HPDE6-E6E7 (cell line): ENCODE results near the gene TRPM3.
"Not testable (repeated sequence)": the region's sequence is repeated elsewhere in the genome, so short reads cannot be mapped to it uniquely, and the experiment has no call there.

Experiments used
- DNase-seq: peaks from one replicate; pipeline ENCODE4 v3.0.0; 2011; ENCODE audit warnings: missing footprints; ENCODE audit errors: extremely low spot score

TRPM3 gene

DNA sequence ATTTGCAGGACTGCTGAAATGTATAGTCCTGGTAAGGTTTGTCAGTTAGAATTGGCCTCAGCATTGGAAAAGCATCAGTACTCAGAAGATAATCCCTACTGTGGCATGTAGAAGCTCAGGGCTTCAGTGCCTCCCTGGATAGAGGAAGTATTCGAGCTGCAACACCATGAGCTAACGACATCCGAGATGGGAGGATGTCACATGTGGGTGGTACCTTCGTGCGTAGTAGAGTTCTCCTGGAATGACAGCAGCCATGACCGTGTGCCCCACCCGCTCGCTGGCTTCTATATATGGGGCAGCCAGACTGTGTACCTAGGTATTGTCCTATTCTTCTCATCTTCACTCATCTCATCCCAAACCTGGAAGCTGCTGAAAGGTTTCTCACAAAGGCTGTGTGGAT, 361.2 kb downstream of the TRPM3 start:
- DNase-seq, result no peak

DNA sequence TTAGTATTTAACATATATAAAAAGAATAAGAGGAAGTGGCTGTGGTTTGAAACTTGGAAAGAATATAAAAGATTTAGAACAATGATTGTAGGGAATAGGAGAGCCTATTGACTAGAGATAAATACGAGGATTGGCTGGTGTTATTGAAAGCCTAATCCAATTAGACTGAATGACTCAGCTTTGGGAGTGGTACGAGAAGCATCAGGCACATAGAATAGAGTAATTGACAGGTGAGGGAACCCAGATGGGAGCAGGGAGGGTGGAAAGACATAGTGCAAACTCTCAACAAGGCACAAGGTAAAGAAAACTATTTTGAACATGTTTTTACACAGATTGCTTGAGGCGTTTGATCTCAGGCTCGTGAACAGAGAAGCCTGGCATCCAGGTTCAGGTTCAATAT, 368.1 kb downstream of the TRPM3 start:
- DNase-seq, result no peak

DNA sequence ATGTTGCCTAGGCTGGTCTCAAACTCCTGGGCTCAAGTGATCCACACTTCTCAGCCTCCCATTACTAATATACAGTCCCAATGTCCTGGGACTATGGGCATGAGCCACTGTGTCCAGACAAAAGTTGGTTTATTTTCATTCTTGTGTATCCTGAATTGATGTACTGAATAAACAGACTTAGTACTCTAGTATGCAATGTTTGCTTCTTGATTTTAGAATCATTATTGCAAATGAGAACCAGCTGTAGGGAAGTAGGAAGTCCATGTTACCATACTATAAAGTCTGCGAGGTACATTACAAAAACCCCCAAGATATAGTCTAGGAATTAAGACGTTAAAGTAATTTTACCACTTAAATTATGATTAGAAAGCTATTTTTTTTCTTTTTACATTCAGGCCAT, 372.4 kb downstream of the TRPM3 start:
- no peak for DNase-seq

DNA sequence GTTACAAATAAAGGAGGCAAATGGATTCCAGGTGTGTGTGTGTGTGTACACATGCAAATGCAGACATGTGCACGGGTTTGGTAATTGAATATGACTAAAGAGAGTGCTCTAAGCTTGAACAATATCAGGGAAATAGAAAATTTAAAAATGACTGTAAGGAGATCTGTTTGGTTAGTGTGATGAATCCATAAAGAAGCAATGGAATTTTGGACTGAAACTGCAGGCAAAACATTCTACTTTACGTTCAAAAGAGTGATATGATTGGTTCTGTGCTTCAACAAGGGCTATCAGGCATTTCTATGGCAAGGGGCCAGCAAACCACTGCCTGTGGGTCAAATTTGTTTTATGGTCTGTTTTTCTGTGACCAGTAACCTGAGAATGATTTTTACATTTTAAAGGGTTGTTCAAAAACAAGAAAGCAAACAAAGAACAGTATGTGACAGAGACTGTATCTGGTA, 374.1 kb downstream of the TRPM3 start:
- no peak for DNase-seq

DNA sequence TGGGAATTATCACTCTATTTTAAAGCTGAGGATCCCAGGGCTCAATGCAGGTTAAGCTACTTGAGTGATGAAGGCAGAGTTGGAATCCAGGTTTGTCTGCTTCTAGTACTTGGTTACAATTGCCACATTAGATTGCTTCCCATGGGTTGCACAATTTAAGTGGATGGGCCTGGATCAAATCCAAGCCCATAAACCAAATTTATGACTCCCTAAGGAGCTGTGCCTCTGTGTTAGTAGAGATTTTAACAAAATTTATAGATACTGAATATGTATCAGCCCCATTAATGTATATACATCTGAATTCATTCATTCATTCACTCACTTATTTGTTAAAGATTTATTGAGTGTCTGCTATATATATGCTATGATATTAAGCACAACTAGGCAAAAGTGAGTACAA, 374.7 kb downstream of the TRPM3 start:
- no peak for DNase-seq

DNA sequence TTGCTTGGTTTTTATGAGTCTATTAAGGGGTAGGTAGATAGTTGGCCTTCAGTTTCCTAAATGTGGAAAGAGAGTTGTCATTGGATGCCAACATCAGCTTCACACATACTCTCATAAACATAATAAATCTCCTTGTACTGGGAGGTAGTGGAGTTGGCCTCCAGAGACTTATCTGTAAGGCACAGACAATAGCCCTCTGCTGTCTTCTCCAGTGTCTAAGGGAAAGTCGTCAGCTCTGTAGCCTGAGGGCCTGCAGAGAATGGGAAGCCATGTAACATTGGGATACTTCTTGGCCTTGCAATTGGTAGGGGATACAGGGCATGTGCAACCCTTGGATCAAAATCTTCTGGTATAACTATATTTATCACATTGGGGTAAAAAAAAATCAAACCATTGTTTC, 375.1 kb downstream of the TRPM3 start:
- no peak for DNase-seq

DNA sequence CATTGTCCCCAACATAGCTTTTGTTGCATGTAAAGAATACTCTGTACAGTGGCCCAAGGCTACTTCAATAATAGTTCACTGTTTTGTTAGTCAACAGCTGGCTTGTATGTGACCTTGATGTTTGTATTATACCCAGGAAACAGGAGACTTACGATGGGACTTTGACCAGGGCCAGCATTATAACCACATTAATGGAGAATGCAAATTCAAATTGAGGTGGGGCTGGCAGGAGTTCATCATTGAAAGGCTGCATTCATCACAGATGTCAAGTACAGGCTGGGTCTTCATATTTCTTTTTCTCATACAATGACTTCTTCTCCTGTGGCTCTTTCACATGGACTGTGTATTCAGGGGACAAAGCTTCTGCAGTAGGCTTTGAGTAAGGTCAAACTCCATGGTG, 396.6 kb downstream of the TRPM3 start:
- DNase-seq, result not testable (repeated sequence)

DNA sequence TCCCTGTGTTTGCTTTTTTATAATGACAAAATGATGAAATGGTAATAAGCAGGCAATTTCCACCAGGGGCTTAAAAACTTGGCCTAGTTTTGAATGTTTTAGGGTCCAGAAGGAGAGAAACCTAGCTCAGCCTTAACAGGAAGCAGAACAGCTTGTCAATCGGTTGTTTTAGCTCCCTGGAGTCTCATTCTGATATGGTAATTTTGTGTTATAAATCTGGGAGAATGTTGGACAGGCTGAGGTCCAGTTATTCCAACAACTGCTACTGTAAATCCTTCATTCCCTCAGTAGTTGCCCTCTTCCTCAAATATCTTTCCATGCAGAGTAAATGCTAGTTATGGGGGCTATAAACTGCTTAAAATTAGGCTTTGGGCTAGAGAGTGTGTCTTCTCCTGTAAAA, 397.4 kb downstream of the TRPM3 start:
- not testable (repeated sequence) for DNase-seq

DNA sequence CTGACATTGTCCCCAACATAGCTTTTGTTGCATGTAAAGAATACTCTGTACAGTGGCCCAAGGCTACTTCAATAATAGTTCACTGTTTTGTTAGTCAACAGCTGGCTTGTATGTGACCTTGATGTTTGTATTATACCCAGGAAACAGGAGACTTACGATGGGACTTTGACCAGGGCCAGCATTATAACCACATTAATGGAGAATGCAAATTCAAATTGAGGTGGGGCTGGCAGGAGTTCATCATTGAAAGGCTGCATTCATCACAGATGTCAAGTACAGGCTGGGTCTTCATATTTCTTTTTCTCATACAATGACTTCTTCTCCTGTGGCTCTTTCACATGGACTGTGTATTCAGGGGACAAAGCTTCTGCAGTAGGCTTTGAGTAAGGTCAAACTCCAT, 414.6 kb downstream of the TRPM3 start:
- not testable (repeated sequence) for DNase-seq

DNA sequence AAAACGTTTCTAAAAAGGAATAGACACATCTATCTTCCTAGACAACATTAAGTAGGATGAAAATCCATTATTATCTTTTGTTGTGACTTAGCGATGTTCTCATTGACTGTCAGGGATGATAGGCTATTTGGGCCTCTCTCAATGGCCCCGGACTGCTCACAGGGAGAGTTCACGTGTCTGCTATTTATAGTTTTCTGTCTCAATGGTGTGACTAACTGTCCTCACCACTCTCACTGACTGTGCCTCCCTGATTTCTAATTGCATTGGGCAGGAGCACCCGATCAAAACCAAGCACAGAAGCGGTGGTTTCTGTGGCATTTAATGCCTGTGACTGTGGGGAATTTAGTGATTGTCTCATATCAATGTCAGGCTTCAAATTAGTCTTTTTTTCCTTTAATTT, 420.3 kb downstream of the TRPM3 start:
- no peak for DNase-seq

DNA sequence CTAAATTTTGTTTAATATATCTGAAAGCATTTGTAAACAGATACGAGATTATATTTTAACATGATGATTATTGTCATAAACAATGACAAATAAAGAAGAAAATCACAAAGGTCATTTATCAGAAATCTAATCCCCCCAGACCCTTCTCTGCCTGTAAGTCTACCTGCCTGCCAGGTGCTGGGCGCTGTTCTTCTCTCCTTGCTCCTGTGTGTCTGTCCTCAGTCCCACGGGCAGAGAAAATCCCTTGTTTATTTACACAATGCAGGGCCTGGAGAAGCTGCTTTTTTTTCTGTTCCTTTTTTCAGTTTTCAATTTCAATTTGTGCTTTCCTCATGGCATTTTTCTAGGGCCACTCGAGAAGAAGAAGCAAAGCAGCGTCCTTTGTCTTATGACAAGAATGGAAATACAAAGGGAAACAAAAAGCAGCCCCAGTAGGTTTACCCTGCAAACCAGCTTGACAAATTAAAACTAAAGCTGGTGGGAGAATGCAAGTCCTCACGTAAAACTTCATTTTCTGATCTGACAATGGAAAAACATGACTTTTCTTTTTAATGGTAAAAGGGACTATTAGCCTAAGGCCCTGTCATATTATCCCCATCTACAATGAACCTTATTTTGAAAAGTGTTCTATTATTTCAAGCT, 424.6 kb downstream of the TRPM3 start:
- no peak for DNase-seq

DNA sequence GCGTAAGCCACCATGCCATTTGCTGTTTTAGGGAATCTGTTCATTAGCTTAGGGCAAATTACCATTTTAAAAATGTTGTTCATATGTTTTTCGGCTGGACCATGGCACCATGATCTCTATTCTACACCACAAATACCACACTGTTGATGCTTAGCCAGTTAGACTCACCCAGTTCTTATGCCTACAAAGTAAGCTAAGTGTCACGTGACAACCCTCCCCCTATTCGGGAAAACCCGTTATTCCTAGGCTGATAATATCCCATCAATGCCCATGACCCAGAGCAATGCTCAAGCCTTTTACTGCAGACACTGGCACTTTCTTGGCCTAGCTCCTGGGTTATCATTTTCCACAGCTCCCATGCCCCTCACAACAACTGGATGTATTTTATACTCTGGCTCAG, 426.7 kb downstream of the TRPM3 start:
- DNase-seq, result no peak

DNA sequence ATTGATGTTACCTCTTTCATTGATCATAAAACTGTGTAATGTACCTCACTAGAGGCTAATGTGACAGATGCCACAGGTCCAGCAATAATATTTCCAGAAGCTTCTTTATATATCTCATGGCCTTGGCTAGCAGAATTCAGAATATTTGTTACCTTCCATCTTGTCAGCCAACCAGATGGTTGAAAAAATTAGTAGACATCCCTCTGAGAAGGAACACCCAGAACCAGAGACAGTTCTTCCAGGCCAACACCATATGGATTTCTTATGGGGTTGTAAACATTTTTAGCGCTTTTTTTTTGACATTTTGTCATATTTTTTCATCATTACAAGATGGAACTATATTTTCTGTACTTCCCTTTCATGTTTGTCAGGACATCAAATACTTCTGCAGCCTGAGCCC, 428.2 kb downstream of the TRPM3 start:
- DNase-seq, result no peak

DNA sequence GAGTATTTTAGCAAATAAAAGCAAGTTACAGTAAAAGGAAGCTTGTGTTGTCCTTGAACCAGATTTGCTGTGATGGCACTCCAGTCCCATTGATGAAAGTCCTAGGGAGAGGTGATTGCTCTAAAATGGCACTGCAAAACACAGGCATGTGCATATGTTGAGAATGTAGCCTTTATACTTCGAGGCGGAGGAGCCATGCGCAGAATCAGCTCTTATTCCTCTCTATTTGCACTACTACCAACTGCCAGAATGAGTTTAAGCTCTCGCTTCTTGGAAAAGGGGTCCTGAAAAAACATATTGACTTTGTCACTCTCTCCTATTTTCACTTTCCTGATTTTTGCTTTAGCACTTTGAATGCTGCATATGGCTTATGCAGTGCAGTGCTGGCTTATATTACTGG, 429.0 kb downstream of the TRPM3 start:
- no peak for DNase-seq

DNA sequence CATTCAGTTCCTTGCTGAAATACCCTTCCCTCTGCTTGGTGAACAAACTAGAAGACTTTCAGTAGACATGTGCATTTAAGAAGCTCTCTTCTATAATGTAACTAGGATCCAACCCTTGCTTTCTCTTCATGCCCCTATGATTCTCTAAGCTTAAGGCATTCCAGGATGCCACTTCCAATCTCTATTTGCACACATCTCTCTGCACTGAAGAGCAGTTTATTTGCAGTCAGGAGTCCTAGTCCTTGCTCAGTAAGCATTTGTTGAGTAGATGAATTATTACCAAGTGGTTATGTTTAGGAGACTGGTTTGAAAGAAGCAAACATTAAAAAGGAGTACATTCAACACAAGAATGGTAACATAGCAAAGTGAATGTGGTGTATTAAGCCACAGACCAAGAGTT, 432.7 kb downstream of the TRPM3 start:
- no peak for DNase-seq

DNA sequence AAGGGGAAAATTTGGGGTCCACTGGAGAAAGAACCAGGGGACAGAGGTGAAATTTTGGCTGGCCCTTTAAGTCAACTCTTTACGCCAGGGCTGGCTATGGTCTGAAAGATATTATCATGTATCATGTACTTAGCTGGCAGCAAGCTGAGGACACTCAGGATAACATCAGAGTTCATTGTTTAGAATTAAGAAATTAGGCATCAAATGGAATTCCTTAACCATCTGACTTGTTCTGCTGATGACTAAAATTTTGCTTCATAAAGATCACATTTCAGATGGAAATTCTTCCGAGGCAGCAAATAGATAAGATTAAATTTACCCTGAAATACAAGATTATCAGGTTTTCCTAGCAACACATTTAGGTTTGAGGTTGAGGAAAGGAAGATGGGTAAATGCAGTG, 437.6 kb downstream of the TRPM3 start:
- no peak for DNase-seq

DNA sequence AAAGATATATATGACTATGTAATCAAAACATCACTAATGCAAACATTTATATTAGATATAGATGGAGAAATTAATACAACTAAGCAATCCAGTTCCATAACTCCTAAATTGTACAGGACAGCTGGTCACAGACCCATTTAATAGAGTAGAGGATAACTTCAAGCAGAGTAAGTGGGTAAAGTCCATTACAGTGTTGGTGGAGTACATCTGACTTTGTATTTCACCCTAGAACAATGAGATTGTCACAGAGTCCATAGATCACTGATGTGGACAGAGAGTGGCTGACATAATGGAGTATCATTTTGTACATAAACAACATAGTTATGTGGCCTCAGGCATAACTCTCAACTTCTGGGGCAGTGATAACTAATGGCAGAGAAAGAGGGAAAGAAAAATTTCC, 439.1 kb downstream of the TRPM3 start:
- no peak for DNase-seq

DNA sequence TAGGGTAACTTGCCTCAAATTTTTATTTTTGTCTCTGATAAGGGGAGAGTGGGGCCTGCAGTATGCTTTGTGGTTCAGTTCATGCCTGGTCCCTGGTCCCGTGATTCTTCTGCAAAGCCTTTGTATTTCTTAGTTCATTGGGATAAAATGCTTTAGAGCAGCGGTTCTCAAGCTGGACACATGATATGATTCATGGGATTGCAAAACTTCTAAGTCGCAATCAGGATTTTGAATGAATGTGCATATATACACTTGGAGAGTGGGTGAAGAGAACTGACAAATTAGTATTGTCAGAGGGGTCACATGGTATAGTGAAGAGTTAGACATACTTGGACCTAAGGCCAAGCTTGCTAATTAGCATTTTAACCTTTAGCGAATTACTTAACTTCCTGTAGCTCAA, 441.6 kb downstream of the TRPM3 start:
- no peak for DNase-seq

DNA sequence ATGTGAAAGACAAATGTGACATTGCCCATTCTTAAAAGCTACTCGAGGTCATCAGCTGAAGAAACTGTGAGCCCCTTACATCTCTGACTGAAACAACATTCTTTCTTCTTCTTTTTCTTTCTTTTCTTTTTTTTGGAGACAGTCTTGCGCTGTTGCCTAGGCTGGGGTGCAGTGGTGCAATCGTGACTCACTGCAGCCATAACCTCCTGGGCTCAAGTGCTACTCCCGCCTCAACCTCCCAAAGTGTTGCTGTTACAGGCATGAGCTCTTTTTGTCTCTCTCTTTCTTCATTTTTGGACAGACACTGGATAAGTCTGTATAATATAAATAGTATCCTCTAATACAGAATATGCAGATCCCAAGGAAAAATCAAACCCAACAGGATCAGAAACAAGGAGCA, 443.3 kb downstream of the TRPM3 start:
- DNase-seq, result no peak

DNA sequence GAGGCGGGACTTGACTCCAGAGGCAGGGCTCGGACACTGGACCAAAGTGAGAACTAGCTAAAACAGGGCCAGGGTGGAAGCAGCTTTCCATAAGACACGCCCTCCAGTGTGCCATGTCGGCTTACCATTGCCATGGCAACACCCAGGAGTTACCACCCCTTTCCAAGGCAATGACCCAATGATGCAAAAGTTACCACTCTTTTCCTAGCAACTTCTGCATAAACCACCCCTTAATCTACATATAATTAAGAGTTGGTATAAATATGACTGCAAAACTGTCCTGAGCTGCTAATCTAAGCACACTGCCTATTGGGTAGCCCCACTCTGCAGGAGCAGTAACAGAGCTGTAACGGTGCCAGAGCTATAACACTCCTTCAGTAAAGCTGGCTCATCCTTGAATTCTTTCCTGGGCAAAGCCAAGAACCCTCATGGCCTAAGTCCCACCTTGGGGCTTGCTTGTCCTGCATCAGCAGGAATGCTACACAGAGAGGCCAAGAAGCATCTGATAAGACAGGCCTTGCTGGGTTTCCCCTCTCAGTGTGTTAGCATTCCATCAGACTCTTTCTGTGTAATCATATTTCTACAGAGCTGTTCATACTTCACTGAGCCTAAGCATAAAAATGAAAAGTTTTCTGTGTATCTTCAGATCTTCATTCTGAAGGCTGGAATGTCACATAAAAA, 444.2 kb downstream of the TRPM3 start:
- DNase-seq, result no peak

DNA sequence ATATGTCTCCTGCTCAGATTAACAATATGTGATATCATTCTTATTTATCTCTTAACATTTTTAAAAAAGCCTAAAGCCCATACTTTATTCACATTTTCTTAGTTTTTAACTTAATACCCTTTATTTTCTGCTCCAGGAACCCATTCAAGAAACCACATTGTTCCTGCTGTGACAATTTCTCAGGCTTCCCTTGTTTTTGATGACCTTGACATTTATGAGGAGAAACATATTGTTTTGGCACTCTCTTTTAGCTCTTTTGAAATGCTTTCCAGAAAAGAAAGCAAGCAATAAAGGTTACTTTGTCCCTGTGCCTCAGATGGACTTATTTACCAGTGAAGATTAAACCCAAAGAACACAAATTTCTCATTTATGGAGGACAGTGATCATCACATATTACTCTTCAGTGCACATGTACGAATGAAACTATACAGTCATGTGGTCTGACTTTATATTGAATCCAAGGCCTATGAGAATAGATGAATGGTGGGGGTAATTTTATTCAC, 445.5 kb downstream of the TRPM3 start:
- no peak for DNase-seq

DNA sequence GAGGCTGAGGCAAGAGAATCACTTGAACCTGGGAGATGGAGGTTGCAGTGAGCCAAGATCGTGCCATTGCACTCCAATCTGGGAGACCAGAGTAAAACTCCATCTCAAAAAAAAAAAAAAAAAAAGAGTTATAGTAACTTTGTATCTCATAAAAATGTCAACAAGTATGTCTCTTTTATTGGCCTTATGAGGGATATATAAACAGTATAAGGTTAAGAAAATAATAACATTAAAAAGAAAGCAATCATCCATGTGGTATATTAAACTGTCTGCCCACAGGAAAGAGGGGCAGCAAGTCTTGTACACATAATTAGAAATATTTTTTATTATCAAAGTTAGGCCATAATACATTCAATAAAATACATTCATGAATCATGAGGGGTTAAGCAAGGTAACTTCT, 447.6 kb downstream of the TRPM3 start:
- no peak for DNase-seq

DNA sequence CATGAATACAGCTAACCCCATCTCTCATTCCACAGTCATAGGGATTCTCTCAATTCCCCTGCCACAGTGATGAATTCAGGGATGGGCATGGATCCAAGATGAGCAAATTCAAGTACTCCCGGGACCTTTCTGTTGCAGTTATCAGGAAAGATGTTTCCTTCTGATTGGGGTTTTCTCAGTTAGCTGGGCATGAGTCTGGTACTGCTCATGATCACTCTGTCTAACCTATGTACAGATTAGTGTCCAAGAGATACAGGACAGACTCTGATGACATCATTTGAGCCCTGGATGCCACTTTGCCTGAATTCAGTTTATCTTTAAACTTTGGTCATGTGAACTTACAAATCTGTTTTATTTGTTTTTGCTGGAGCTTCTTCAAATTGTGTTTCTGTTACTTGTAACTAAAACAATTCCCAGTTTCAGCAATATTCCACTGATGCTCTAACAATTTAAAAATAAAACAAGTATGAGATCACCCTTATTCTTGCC, 449.2 kb downstream of the TRPM3 start:
- DNase-seq, result no peak
